ENCODE results near the gene CEMIP.

- TF ChIP-seq CTCF (IDR thresholded peaks at IDR 0.05) = no peak
- no peak for TF ChIP-seq POLR2A (IDR thresholded peaks at IDR 0.05; ENCODE audit: low read depth)
- no peak for TF ChIP-seq POLR2AphosphoS5 (IDR thresholded peaks at IDR 0.05)
- TF ChIP-seq EP300 (IDR thresholded peaks at IDR 0.05) = no peak
Observed at GRCh38 chr15:80949756-80950155, 170.6 kb downstream of the CEMIP start.
